CD4-positive, alpha-beta T cell (primary cell): ENCODE measurements around the gene ESAM. TPM values are rescaled to one million over a fixed set of nuclear protein-coding genes. Genes with fewer than 3 reads are reported as not detected.

Experiments
- ATAC-seq: fragments of 200-7000 bp; cut with Tn5 transposase; one replicate; pipeline ENCODE4 v1.10.0; 2022; ENCODE audit warnings: mild to moderate bottlenecking; ENCODE audit not compliant: poor library complexity
- CTCF ChIA-PET: fragments of 350-600 bp; sonication (Branson Sonifier 250); formaldehyde crosslinking; loops from one replicate; lab custom pipeline; 2021; ENCODE audit warnings: antibody characterized with exemption, inconsistent platforms; lab: Charles Lee
- POLR2A ChIA-PET: fragments of 350-600 bp; sonication (Branson Sonifier 250); formaldehyde crosslinking; loops from one replicate; lab custom pipeline; 2021; ENCODE audit warnings: antibody characterized with exemption, inconsistent platforms; lab: Charles Lee
- DNase-seq, 14 experiments: peaks; one replicate each; pipeline ENCODE4 v3.0.0-alpha.2; 2013 to 2020; ENCODE audit warnings: mixed read lengths in 2 of 14
- H3K27ac ChIP-seq, 2 donors: one replicate each; pipeline versions ENCODE4 v1.5.1 to v1.7.0; 2013; ENCODE audit warnings: low read length in 2 of 2, low read depth in 1 of 2, mild to moderate bottlenecking in 1 of 2
- H3K27me3 ChIP-seq, 2 experiments: 1 replicate in 1 of 2; 2 replicates in 1 of 2; pipeline versions ENCODE4 v1.6.1 to v1.7.0; 2013; ENCODE audit warnings: low read length in 2 of 2, control low read depth in 1 of 2, mild to moderate bottlenecking in 1 of 2, moderate library complexity in 1 of 2; ENCODE audit not compliant: insufficient read depth in 2 of 2, control insufficient read depth in 1 of 2
- H3K36me3 ChIP-seq: one replicate; pipeline ENCODE4 v1.6.1; 2013; ENCODE audit warnings: low read length, control low read depth; ENCODE audit not compliant: insufficient read depth
- H3K4me1 ChIP-seq: one replicate; pipeline ENCODE4 v1.6.1; 2013; ENCODE audit warnings: low read length, control low read depth; ENCODE audit not compliant: insufficient read depth
- H3K4me3 ChIP-seq: one replicate; pipeline ENCODE4 v1.5.1; 2013; ENCODE audit warnings: mild to moderate bottlenecking, low read length, moderate library complexity
- H3K9me3 ChIP-seq, 2 experiments: 1 replicate in 1 of 2; 2 replicates in 1 of 2; pipeline versions ENCODE4 v1.6.1 to v1.7.0; 2013; ENCODE audit warnings: low read length in 2 of 2, mild to moderate bottlenecking in 2 of 2, control low read depth in 1 of 2, moderate library complexity in 1 of 2; ENCODE audit not compliant: control insufficient read depth in 1 of 2, insufficient read depth in 1 of 2
- H3K27ac Mint-ChIP-seq: one replicate; pipeline ENCODE4 v1.8.0; 2020; ENCODE audit warnings: mixed read lengths
- H3K27me3 Mint-ChIP-seq: one replicate; pipeline ENCODE4 v1.8.0; 2021; ENCODE audit warnings: mixed read lengths
- H3K36me3 Mint-ChIP-seq: one replicate; pipeline ENCODE4 v1.8.0; 2021; ENCODE audit warnings: low read depth, mixed read lengths
- H3K4me1 Mint-ChIP-seq: one replicate; pipeline ENCODE4 v1.8.0; 2021; ENCODE audit warnings: low read depth, mixed read lengths
- H3K4me3 Mint-ChIP-seq: one replicate; pipeline ENCODE4 v1.8.0; 2020; ENCODE audit warnings: mild to moderate bottlenecking, mixed read lengths
- H3K9me3 Mint-ChIP-seq: one replicate; pipeline ENCODE4 v1.8.0; 2020; ENCODE audit warnings: mixed read lengths
- CTCF ChIP-seq: fragments of 200-600 bp; IDR thresholded peaks from one replicate; pipeline ENCODE4 v1.8.0; 2022; ENCODE audit warnings: antibody characterized with exemption, mild to moderate bottlenecking
- intact Hi-C, 2 experiments: fragments of 100-400 bp; cut with DNase I in 1 of 2; cut with micrococcal nuclease in 1 of 2; formaldehyde crosslinking; loops; one replicate each; pipeline versions ENCODE4 v1.15.1 to v1.9.0; 2023 to 2025; cut with DNase I, micrococcal nuclease
- total RNA-seq, 174 experiments: library from RNA in 2 of 174; stranded (reverse) in 2 of 174; gene quantifications; one replicate each; pipeline ENCODE4 v1.2.3 and lab custom pipeline; 2021 to 2026

ESAM gene
- total RNA-seq, 2 experiments from 2014 or later: 0.38 to 0.64 TPM

GRCh38 chr11:124737638-124738305 lies 24.3 kb downstream of the ESAM start:
- ATAC-seq (no peak), DNase-seq (no peak)
- no peaks in the 10 kb centered on the region for H3K9me3 ChIP-seq
- ChIA-PET CTCF (interaction anchor here (1.1 kb wide), 1 partner anchor 20 kb away, joined by 4 read pairs; no protein-coding TSS in a partner anchor), POLR2A (interaction anchor here (1.0 kb wide), 1 partner anchor 9 kb away, joined by 4 read pairs; no protein-coding TSS in a partner anchor)
- H3K27ac ChIP-seq: no peak overlapping the region
- intact Hi-C loops: loop anchor here in 1 of 2 experiments (2.0 kb wide), 1 partner anchor 65 kb away; the partner anchor contains the start of genes SIAE and SPA17
- peaks cover 21% of the 10 kb centered on the region for H3K4me1 Mint-ChIP-seq
- no peak overlapping the region for H3K4me3 ChIP-seq
- H3K4me3 Mint-ChIP-seq: no peak overlapping the region
- H3K36me3 Mint-ChIP-seq: no peaks in the 10 kb centered on the region
- no peaks in the 10 kb centered on the region for H3K9me3 Mint-ChIP-seq
- H3K27ac Mint-ChIP-seq: no peak overlapping the region
- H3K27me3 Mint-ChIP-seq: peaks cover 7% of the 10 kb centered on the region
- H3K4me1 ChIP-seq: peaks cover 16% of the 10 kb centered on the region
- peaks cover 0 to 6% of the 10 kb centered on the region in 2 experiments for H3K27me3 ChIP-seq
- no peaks in the 10 kb centered on the region for H3K36me3 ChIP-seq
- no peak for TF ChIP-seq CTCF

GRCh38 chr11:124736736-124737135 lies 25.4 kb downstream of the ESAM start:
- no peaks in the 10 kb centered on the region for H3K9me3 Mint-ChIP-seq

GRCh38 chr11:124732230-124732629 lies 29.9 kb downstream of the ESAM start:
- Mint-ChIP-seq H3K36me3 (no peaks in the 10 kb centered on the region), H3K9me3 (no peaks in the 10 kb centered on the region), H3K4me3 (no peak overlapping the region), H3K4me1 (no peaks in the 10 kb centered on the region), H3K27me3 (peaks cover 7% of the 10 kb centered on the region), H3K27ac (no peak overlapping the region)
- no peak for TF ChIP-seq CTCF
- no peaks in the 10 kb centered on the region for H3K9me3 ChIP-seq
- H3K36me3 ChIP-seq: no peaks in the 10 kb centered on the region
- no peak for DNase-seq
- no peak overlapping the region for H3K27ac ChIP-seq
- no peak overlapping the region for H3K4me3 ChIP-seq
- peaks cover 0 to under 1% of the 10 kb centered on the region in 2 experiments for H3K27me3 ChIP-seq
- POLR2A ChIA-PET: no interaction called here
- no peak for ATAC-seq
- H3K4me1 ChIP-seq: no peaks in the 10 kb centered on the region
- intact Hi-C loops: no loop called here
- CTCF ChIA-PET: no interaction called here

More at GRCh38 chr11:124736736-124737135, 25.4 kb downstream of the ESAM start:
- H3K27me3 Mint-ChIP-seq: peaks cover 7% of the 10 kb centered on the region
- Histone ChIP-seq H3K4me1 (peaks cover 16% of the 10 kb centered on the region), H3K27me3 (peaks cover 0 to 5% of the 10 kb centered on the region in 2 experiments), H3K9me3 (no peaks in the 10 kb centered on the region), H3K27ac (no peak overlapping the region), H3K36me3 (no peaks in the 10 kb centered on the region), H3K4me3 (no peak overlapping the region)
- no peaks in the 10 kb centered on the region for H3K36me3 Mint-ChIP-seq
- ChIA-PET POLR2A (no interaction called here), CTCF (interaction anchor here (1.0 kb wide), 1 partner anchor 26 kb away, joined by 3 read pairs; no protein-coding TSS in a partner anchor)
- no peak for TF ChIP-seq CTCF
- peak in 1 of 14 experiments; percentile 34 for DNase-seq
- intact Hi-C loops: no loop called here
- no peak overlapping the region for H3K4me3 Mint-ChIP-seq
- ATAC-seq: no peak
- peaks cover 21% of the 10 kb centered on the region for H3K4me1 Mint-ChIP-seq
- no peak overlapping the region for H3K27ac Mint-ChIP-seq
